Keratinocyte (primary cell): ENCODE data around the gene RTP2. TPM values are rescaled to one million over a fixed set of nuclear protein-coding genes. Genes with fewer than 3 reads are reported as not detected.

Experiments used
- DNase-seq: peaks from one replicate; pipeline ENCODE4 v3.0.0-alpha.2; 2011; ENCODE audit warnings: low read depth, missing footprints, low spot score
- FAIRE-seq: peaks from 2 replicates; lab custom pipeline; 2011; peaks lifted over from hg19 to GRCh38; lab: Jason Lieb, UNC
- H2AFZ ChIP-seq: 2 replicates; pipeline ENCODE4 v1.6.0; 2012; ENCODE audit warnings: low read length, control low read depth, inconsistent platforms; ENCODE audit not compliant: control insufficient read depth
- H3K27ac ChIP-seq: 2 replicates; pipeline ENCODE4 v1.5.1; 2011; ENCODE audit warnings: low read length; ENCODE audit not compliant: control insufficient read depth, insufficient read depth
- H3K27me3 ChIP-seq: 3 replicates; pipeline ENCODE4 v1.6.0; 2011; ENCODE audit warnings: low read length; ENCODE audit not compliant: control insufficient read depth, insufficient read depth; ENCODE audit errors: extremely low read depth
- H3K36me3 ChIP-seq, 2 experiments: 2 replicates in 1 of 2; 3 replicates in 1 of 2; pipeline ENCODE4 v1.5.1; 2011; ENCODE audit warnings: low read length in 2 of 2, mild to moderate bottlenecking in 1 of 2; ENCODE audit not compliant: control insufficient read depth in 2 of 2, insufficient read depth in 2 of 2; ENCODE audit errors: extremely low read depth in 1 of 2
- H3K4me1 ChIP-seq: 3 replicates; pipeline ENCODE4 v1.5.1; 2011; ENCODE audit warnings: low read length; ENCODE audit not compliant: control insufficient read depth, insufficient read depth; ENCODE audit errors: extremely low read depth
- H3K4me2 ChIP-seq: 3 replicates; pipeline ENCODE4 v1.6.0; 2011; ENCODE audit warnings: low read depth, low read length; ENCODE audit not compliant: control insufficient read depth, insufficient read depth; ENCODE audit errors: extremely low read depth
- H3K4me3 ChIP-seq, 3 experiments: fragments of 200-600 bp in 1 of 3; sonication (generic) in 1 of 3; 2 replicates in 2 of 3; 3 replicates in 1 of 3; pipeline ENCODE4 v1.5.1; 2011 to 2016; ENCODE audit warnings: low read length in 3 of 3, mild to moderate bottlenecking in 3 of 3, control low read depth in 2 of 3, inconsistent platforms in 1 of 3, low read depth in 1 of 3, mixed read lengths in 1 of 3, mixed run types in 1 of 3, moderate library complexity in 1 of 3; ENCODE audit not compliant: control insufficient read depth in 2 of 3, insufficient read depth in 2 of 3; ENCODE audit errors: extremely low read depth in 1 of 3
- H3K79me2 ChIP-seq: 2 replicates; pipeline ENCODE4 v1.6.0; 2012; ENCODE audit warnings: low read length; ENCODE audit not compliant: control insufficient read depth, insufficient read depth
- H3K9ac ChIP-seq: 3 replicates; pipeline ENCODE4 v1.6.0; 2011; ENCODE audit warnings: low read length; ENCODE audit not compliant: control insufficient read depth, insufficient read depth; ENCODE audit errors: extremely low read depth
- H3K9me1 ChIP-seq: 3 replicates; pipeline ENCODE4 v1.6.0; 2011; ENCODE audit warnings: low read length; ENCODE audit not compliant: control insufficient read depth, insufficient read depth; ENCODE audit errors: extremely low read depth
- H3K9me3 ChIP-seq: 2 replicates; pipeline ENCODE4 v1.5.1; 2012; ENCODE audit warnings: low read depth, low read length; ENCODE audit not compliant: control insufficient read depth
- H4K20me1 ChIP-seq: 3 replicates; pipeline ENCODE4 v1.6.0; 2011; ENCODE audit warnings: low read length; ENCODE audit not compliant: control insufficient read depth, insufficient read depth; ENCODE audit errors: extremely low read depth
- EZH2 ChIP-seq: IDR thresholded peaks from one replicate; pipeline ENCODE4 v1.6.1; 2012; ENCODE audit warnings: inconsistent platforms, mild to moderate bottlenecking, low read length, moderate library complexity
- dilution Hi-C: fragments of 300-500 bp; cut with MboI; formaldehyde crosslinking; loops from one replicate; pipeline ENCODE4 v1.7.0; 2020; ENCODE audit warnings: low sequenced_read_pairs; ENCODE audit not compliant: extremely low pct_ligation_motif_present
- polyA plus RNA-seq, 5 experiments: library from polyadenylated mRNA; depleted of rRNA in 3 of 5; stranded (reverse) in 3 of 5; stranded (forward) in 1 of 5; unstranded in 1 of 5; fragments of >200 nt; gene quantifications; 1 replicate in 1 of 5; 2 replicates in 3 of 5; 3 replicates in 1 of 5; pipeline versions ENCODE4 v1.2.1 to v1.2.3, GENCODE V29; 2011 to 2012; ENCODE audit warnings: missing spikeins in 2 of 5, low read depth in 1 of 5, low replicate concordance in 1 of 5
- TF ChIP-seq, protein P1 (sequence below), 3 experiments: IDR thresholded peaks in 1 of 3; conservative IDR thresholded peaks in 1 of 3; optimal IDR thresholded peaks in 1 of 3; 2 replicates in 2 of 3; 3 replicates in 1 of 3; pipeline versions ENCODE3 to v1.5.1; 2011; ENCODE audit warnings: low read length in 3 of 3, mild to moderate bottlenecking in 3 of 3, moderate library complexity in 2 of 3, control low read depth in 1 of 3, inconsistent platforms in 1 of 3; ENCODE audit not compliant: insufficient read depth in 2 of 3; ENCODE audit errors: extremely low read depth in 1 of 3

The RTP2 gene
- polyA plus RNA-seq, 1 donor (not counting 4 experiments of a cell fraction or from before 2014, with no cell fraction given), result not detected

DNA sequence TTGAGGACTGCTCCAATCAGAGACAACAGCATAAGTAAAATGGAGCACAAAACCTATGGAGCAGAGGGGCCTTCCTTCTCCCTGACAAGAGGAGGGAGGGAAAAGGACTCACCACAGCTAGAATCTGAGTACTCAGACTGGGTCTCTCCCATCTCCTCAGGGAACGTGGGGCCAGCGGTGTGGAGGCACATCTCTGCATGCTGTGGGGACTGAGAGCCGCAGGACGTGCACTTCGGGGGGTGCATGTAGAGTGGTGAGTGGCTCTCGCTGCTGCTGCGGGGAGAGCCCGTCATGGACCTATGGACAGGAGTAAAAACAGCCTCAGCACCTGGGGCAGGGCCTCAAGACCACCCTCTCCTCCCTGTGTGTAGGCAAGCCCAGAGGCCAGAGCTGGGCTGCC lies 25.9 kb upstream of the RTP2 start:
- Histone ChIP-seq H2AFZ (no peak overlapping the region), H3K4me1 (no peaks in the 10 kb centered on the region), H3K9me1 (no peaks in the 10 kb centered on the region), H3K27me3 (no peaks in the 10 kb centered on the region), H3K9me3 (no peaks in the 10 kb centered on the region), H4K20me1 (no peaks in the 10 kb centered on the region), H3K4me3 (no peak overlapping the region), H3K36me3 (peaks cover 43 to 62% of the 10 kb centered on the region in 2 experiments), H3K27ac (no peak overlapping the region), H3K4me2 (no peak overlapping the region), H3K9ac (no peak overlapping the region), H3K79me2 (no peaks in the 10 kb centered on the region)
- dilution Hi-C loops, result loop anchor here (25.0 kb wide), 1 partner anchor 1209 kb away; no protein-coding TSS in a partner anchor
- no peak for FAIRE-seq
- DNase-seq, result no peak
- no peak for TF ChIP-seq EZH2
- TF ChIP-seq, protein P1, sequence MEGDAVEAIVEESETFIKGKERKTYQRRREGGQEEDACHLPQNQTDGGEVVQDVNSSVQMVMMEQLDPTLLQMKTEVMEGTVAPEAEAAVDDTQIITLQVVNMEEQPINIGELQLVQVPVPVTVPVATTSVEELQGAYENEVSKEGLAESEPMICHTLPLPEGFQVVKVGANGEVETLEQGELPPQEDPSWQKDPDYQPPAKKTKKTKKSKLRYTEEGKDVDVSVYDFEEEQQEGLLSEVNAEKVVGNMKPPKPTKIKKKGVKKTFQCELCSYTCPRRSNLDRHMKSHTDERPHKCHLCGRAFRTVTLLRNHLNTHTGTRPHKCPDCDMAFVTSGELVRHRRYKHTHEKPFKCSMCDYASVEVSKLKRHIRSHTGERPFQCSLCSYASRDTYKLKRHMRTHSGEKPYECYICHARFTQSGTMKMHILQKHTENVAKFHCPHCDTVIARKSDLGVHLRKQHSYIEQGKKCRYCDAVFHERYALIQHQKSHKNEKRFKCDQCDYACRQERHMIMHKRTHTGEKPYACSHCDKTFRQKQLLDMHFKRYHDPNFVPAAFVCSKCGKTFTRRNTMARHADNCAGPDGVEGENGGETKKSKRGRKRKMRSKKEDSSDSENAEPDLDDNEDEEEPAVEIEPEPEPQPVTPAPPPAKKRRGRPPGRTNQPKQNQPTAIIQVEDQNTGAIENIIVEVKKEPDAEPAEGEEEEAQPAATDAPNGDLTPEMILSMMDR (optimal IDR thresholded peaks at IDR 0.05 in 1 of 3, IDR thresholded peaks at IDR 0.05 in 1 of 3, conservative IDR thresholded peaks at IDR 0.05 in 1 of 3; ENCODE audit: extremely low read depth in 1 of 3, insufficient read depth in 2 of 3, low read length in 3 of 3), result no peak

DNA sequence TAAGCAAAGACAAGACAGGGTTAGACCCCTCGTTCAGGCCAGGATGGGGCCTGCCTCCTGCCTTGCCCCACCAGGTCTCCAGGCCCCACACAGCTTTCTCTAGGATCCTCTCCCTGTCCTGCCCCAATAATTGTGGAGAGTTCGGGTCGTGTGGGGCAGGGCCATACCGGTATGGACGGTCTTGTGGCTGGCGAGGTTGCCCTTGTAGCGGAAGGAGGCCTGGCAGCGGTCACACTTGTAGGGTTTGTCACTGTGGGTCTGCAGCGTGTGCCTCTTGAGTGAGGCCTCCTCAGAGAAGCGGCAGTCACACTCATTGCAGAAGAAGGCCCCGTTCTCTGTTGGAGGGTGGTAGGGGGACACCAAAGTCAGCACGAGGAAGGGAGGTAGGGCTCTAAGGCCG lies 24.2 kb upstream of the RTP2 start:
- Histone ChIP-seq H3K9ac (no peak overlapping the region), H3K9me1 (no peaks in the 10 kb centered on the region), H2AFZ (no peak overlapping the region), H3K79me2 (no peaks in the 10 kb centered on the region), H3K27me3 (no peaks in the 10 kb centered on the region), H3K36me3 (peaks cover 45 to 59% of the 10 kb centered on the region in 2 experiments), H4K20me1 (no peaks in the 10 kb centered on the region), H3K4me3 (no peak overlapping the region), H3K27ac (no peak overlapping the region), H3K9me3 (no peaks in the 10 kb centered on the region), H3K4me2 (no peak overlapping the region), H3K4me1 (no peaks in the 10 kb centered on the region)
- dilution Hi-C loops, result loop anchor here (25.0 kb wide), 1 partner anchor 1211 kb away; no protein-coding TSS in a partner anchor
- no peak for FAIRE-seq
- no peak for DNase-seq
- no peak for TF ChIP-seq EZH2
- TF ChIP-seq, protein P1 (optimal IDR thresholded peaks at IDR 0.05 in 1 of 3, IDR thresholded peaks at IDR 0.05 in 1 of 3, conservative IDR thresholded peaks at IDR 0.05 in 1 of 3; ENCODE audit: extremely low read depth in 1 of 3, insufficient read depth in 2 of 3, low read length in 3 of 3), result no peak
